ENCODE measurements around the gene SLC25A53.
"Not testable (repeated sequence)": the region's sequence is repeated elsewhere in the genome, so short reads cannot be mapped to it uniquely, and the experiment has no call there.

SLC25A53 gene

DNA sequence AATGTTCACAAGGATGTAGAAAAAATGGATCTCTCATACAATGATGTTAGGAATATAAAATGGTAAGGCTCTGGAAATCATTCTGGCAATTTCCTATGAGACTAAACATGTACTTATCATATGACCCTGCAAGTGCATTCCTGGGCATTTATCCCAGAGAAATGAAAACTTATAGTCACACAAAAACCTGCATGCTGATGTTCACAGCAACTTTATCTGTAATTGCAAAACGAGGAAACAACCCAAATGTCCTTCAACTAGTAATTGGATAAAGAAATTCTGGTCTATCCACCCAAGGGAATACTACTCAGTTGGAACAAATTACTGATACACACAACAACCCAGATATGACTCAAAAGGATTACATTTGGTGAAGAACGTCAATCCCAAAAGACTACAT, 30.0 kb downstream of the SLC25A53 start:
- DNase-seq = no peak

GRCh38 chrX:104122829-104123228, 34.0 kb downstream of the SLC25A53 start:
- DNase-seq = peak; percentile 51

GRCh38 chrX:104118765-104119164, 38.0 kb downstream of the SLC25A53 start:
- DNase-seq = no peak

- peak; percentile 60 for DNase-seq
Observed at GRCh38 chrX:104117759-104118158, 39.0 kb downstream of the SLC25A53 start.

GRCh38 chrX:104113222-104113965, 43.4 kb downstream of the SLC25A53 start:
- peak; percentile 62 for DNase-seq

DNA sequence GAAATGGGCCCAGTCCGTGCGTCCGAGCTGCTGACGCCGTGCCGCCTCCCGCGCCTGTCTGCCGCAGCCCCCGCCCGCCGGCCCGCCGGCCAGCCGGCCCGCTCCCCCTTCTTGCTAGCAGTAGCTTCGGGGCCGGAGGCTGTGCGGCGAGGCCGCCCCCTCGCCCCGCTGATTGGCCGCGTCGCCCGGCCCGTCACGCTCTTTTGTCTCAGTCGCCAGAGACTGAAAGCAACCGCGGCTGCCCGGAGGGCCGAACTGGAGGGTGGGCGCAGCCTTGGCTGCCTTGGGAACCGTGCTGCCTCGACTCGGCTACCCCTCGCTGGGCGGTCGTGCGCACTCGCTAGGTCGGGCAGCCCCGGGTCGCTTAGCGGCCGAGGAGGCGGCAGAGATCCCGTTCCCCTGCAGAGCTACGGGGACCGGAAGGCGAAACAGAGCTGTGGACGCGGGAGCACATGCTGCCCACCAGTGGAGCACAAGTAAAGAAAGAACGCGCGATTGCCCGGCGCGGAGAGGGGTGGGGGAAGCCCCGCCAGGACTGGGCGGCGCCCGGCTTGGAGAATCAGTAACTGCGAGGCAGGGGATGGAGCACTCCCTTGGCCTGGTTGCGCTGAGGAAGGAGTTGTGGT, 44.4 kb downstream of the SLC25A53 start, which contains the start of gene ZCCHC18:
Gene ZCCHC18 (plus strand): TSS at position 198 of the 626 bp plus-strand sequence. CDS start 1,589 bp downstream, outside the sequence.
- peak; percentile 38 for DNase-seq

DNA sequence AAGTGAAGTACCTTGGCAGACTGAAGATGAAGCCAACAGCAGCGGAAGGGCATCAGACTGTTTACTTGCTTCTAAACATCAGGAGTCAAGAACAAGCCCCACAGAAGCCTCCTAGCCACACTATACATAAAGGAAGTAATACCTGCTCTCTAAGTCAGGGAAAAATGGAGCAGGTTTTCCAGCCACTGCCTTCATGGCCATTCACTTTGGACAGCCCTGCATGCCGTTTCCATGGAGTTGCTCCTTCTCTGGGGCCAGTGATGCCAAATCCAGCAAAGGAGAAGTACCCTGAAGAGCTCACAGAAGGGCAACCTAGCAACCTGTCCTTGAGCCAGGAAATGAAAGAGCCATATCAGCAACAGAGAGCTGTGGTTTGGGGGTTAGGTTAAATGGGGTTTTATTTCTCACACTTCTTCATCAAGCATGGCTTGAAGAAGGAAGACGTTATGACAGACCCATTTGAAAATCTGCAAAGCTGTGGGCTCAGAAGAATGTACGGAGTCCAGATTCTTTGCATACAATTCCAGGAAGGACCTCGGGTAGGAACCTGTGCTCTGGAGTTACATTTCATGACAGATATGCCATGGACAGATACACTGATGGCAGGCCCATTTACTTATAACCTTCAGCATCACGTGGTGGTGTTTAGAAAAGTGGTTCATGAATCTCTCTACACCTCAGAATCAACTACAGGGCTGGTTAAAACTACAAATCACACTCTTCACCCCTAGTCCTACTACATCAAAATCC, 46.1 kb downstream of the SLC25A53 start:
- peak; percentile 33 for DNase-seq

DNA sequence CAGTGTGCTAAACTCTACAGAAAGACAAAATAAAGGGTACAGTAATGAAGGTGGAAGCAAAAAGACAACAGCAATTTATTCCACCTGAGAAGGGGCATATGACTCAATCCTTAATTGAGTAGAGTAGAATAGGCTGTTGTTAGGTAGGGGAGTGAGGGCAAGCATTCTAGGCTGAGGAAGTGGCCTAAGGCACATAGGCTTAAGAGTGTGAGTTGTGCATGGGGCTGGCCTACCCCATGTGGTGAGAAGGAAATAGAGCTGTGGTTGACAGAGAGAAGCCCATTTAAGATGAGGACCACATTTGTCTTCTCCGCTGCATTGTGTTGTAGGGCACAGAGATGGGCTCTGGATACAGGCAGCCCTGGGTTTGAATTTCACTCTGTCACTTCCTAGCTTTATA, 47.9 kb downstream of the SLC25A53 start:
- DNase-seq = no peak

- DNase-seq = no peak
Observed at GRCh38 chrX:104105330-104106262, 51.2 kb downstream of the SLC25A53 start.

- DNase-seq = no peak
Observed at GRCh38 chrX:104104676-104105075, 52.1 kb downstream of the SLC25A53 start.

- DNase-seq = no peak
Observed at GRCh38 chrX:104098919-104099318, 57.9 kb downstream of the SLC25A53 start.

GRCh38 chrX:104098151-104098808, 58.5 kb downstream of the SLC25A53 start:
- DNase-seq = peak; percentile 67

DNA sequence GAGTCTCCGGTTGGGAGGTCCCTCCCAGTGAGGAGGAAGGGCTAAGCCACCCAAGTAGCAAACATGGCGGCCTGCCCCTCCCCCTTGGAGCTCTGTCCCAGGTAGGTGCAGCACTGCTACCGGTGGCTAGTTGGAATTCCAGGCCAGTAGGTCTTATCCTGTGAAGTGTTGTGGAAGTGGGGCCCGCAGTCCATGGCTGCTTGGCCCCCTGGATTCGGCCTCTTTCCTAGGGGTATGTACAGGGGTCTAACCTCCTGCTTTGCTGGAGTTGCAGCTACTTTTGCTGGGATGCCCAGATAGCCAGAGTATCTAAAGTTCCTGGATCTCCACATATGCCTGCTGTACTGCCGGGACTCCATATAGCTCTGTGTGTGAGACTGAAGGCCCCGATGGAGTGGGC, 70.9 kb downstream of the SLC25A53 start:
- no peak for DNase-seq

GRCh38 chrX:104085477-104085876, 71.3 kb downstream of the SLC25A53 start:
- no peak for DNase-seq

DNA sequence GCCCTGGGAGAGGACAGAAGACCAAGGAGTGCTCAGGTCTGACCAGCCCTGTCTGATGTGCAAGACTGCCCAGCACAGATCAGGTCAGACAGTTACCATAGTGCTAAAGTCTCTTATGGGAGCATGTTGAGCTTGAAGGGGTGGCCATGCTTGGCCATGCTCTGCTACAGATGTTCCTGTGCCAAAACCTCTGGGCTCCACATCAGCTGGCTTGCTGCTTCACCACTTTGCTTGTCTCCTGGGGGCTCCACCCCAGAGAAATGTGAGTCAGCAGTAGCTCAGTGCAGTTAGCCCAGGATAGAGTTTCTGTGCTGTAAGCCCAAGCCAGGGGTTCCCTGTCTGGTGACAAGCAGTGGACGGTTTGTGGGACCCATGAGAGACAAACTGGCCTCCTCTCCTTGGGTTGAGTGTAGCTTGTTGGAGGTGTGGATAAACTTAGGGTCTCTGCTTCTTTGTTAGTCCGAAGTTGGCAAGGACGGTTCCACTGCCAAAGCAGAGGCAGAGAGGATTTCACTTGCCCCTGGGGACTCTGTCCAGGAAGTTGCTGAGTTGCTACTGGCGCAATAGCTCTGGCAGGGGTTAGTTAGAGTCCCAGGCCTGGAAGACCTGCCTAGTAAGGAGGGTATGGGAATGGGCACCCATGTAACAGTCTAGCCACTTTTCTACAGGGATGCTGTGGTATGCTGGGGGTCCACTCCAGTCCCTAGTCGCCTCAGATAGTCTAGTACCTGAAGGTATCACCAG, 72.1 kb downstream of the SLC25A53 start:
- no peak for DNase-seq

DNA sequence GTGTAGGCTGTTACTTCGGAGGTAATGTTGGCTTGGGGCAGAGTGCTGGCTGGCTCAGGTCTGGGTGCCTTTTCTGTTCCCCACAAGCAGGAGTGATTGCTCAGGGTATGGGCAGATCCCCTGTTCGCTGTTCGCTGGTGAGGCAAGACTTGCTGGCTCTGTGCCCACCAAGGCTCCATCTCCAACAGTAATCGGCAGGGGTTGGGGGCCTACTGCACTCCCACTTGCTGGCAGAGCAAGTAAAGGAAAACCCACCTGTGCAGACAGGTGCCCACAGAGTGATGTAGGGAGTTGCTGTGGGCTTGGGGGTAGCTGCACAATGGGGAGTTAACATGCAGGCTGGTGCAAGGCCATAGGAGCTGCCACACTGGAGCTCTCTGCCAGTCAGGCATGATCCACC, 72.7 kb downstream of the SLC25A53 start:
- no peak for DNase-seq

GRCh38 chrX:104077854-104078253, 79.0 kb downstream of the SLC25A53 start:
- not testable (repeated sequence) for DNase-seq

GRCh38 chrX:104075778-104076445, 80.9 kb downstream of the SLC25A53 start, which contains the start of gene TMSB15C:
Gene TMSB15C, minus strand, starts transcription at chrX:104076236.
- not testable (repeated sequence) for DNase-seq

DNA sequence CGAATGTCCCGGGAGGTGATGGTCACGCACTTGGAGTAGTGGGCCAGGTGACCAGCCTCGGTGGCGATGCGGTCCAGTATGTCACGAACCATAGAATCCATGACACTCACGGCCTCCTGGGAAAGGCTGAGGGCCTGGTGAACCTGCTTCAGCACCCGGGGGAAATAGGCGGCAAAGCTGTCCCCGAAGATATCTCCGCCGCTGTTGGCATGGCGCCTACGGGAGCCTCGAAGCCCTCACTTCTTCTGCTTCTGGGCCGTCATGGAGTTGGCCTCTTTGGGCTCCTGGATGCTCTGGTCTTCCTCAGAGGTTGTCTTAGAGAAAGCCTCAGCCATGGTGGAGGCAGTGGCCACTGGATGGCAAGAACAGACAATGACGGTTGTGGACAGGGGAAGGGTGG, 94.2 kb downstream of the SLC25A53 start:
- DNase-seq = not testable (repeated sequence)

GRCh38 chrX:104054956-104055355, 101.9 kb downstream of the SLC25A53 start:
- DNase-seq = not testable (repeated sequence)
